SK-N-SH treated with all-trans-retinoic acid at 6 μM for 48 hours (cell line): ENCODE data around the gene SERPINE2.

Experiments used
- ATAC-seq: fragments of 200-7000 bp; cut with Tn5 transposase; 3 replicates; pipeline ENCODE4 v1.9.1; 2020; ENCODE audit warnings: mild to moderate bottlenecking, moderate library complexity
- ARNTL ChIP-seq: fragments of 450-650 bp; formaldehyde crosslinking; IDR thresholded peaks from 2 replicates; pipeline ENCODE4 v1.5.0; 2020; ENCODE audit warnings: low read depth, mild to moderate bottlenecking, moderate library complexity, borderline replicate concordance
- BACH2 ChIP-seq: fragments of 250-450 bp; sonication (Bioruptor Pico); IDR thresholded peaks from 2 replicates; pipeline ENCODE4 v1.9.0; 2021; ENCODE audit warnings: mild to moderate bottlenecking, borderline replicate concordance
- CSDC2 ChIP-seq: fragments of 250-450 bp; sonication (Bioruptor Pico); IDR thresholded peaks from 2 replicates; pipeline ENCODE4 v1.5.0; 2020; ENCODE audit warnings: mild to moderate bottlenecking, moderate library complexity
- CSRNP3 ChIP-seq: fragments of 250-450 bp; sonication (Bioruptor Pico); IDR thresholded peaks from 2 replicates; pipeline ENCODE4 v1.5.1; 2021; ENCODE audit warnings: mild to moderate bottlenecking, moderate library complexity
- ESRRG ChIP-seq: fragments of 250-450 bp; sonication (Bioruptor Pico); IDR thresholded peaks from 2 replicates; pipeline ENCODE4 v1.6.1; 2021; ENCODE audit warnings: mild to moderate bottlenecking
- GLIS3 ChIP-seq: fragments of 250-450 bp; sonication (Bioruptor Pico); IDR thresholded peaks from 2 replicates; pipeline ENCODE4 v1.5.0; 2020; ENCODE audit warnings: mild to moderate bottlenecking, moderate library complexity
- ISL1 ChIP-seq: fragments of 250-450 bp; sonication (Bioruptor Pico); IDR thresholded peaks from 2 replicates; pipeline ENCODE4 v2.1.2; 2022; ENCODE audit warnings: mild to moderate bottlenecking, moderate library complexity
- OSR1 ChIP-seq: fragments of 250-450 bp; sonication (Bioruptor Pico); IDR thresholded peaks from 2 replicates; pipeline ENCODE4 v1.8.0; 2022; ENCODE audit warnings: moderate library complexity, mild to moderate bottlenecking, inconsistent platforms
- PATZ1 ChIP-seq: fragments of 250-450 bp; sonication (Bioruptor Pico); IDR thresholded peaks from 2 replicates; pipeline ENCODE4 v1.8.0; 2020; ENCODE audit warnings: mild to moderate bottlenecking, moderate library complexity, borderline replicate concordance
- POU6F1 ChIP-seq: fragments of 250-450 bp; sonication (Bioruptor Pico); IDR thresholded peaks from 2 replicates; pipeline ENCODE4 v1.8.0; 2021; ENCODE audit warnings: low read depth, mild to moderate bottlenecking, moderate library complexity, borderline replicate concordance
- PPARA ChIP-seq: fragments of 250-450 bp; sonication (Bioruptor Pico); IDR thresholded peaks from 2 replicates; pipeline ENCODE4 v1.5.0; 2020; ENCODE audit warnings: mild to moderate bottlenecking, borderline replicate concordance
- RARB ChIP-seq: fragments of 250-450 bp; sonication (Bioruptor Pico); IDR thresholded peaks from 2 replicates; pipeline ENCODE4 v1.8.0; 2021; ENCODE audit warnings: mild to moderate bottlenecking, moderate library complexity
- TCF4 ChIP-seq: fragments of 250-450 bp; sonication (Bioruptor Pico); IDR thresholded peaks from 2 replicates; pipeline ENCODE4 v1.8.0; 2021; ENCODE audit warnings: mild to moderate bottlenecking, moderate library complexity, borderline replicate concordance
- TOX ChIP-seq: fragments of 250-450 bp; sonication (Bioruptor Pico); IDR thresholded peaks from 2 replicates; pipeline ENCODE4 v1.8.0; 2021; ENCODE audit warnings: mild to moderate bottlenecking, moderate library complexity, borderline replicate concordance
- TSHZ2 ChIP-seq: fragments of 250-450 bp; sonication (Bioruptor Pico); IDR thresholded peaks from 2 replicates; pipeline ENCODE4 v1.5.0; 2020; ENCODE audit warnings: mild to moderate bottlenecking, moderate library complexity
- ZC3H10 ChIP-seq: fragments of 250-450 bp; sonication (Bioruptor Pico); IDR thresholded peaks from 2 replicates; pipeline ENCODE4 v1.5.1; 2021; ENCODE audit warnings: mild to moderate bottlenecking, moderate library complexity
- ZFP3 ChIP-seq: fragments of 250-450 bp; sonication (Bioruptor Pico); IDR thresholded peaks from 2 replicates; pipeline ENCODE4 v1.5.0; 2020; ENCODE audit warnings: mild to moderate bottlenecking, moderate library complexity
- ZFP30 ChIP-seq: fragments of 450-650 bp; formaldehyde crosslinking; IDR thresholded peaks from 2 replicates; pipeline ENCODE4 v1.5.0; 2022; ENCODE audit warnings: mild to moderate bottlenecking, moderate library complexity
- ZNF565 ChIP-seq: fragments of 450-650 bp; formaldehyde crosslinking; conservative IDR thresholded peaks from 2 replicates; pipeline ENCODE4 v1.5.0; 2020; ENCODE audit warnings: low read depth, mild to moderate bottlenecking, moderate library complexity
- ZNF70 ChIP-seq: fragments of 450-650 bp; formaldehyde crosslinking; IDR thresholded peaks from 2 replicates; pipeline ENCODE4 v1.5.0; 2020; ENCODE audit warnings: mild to moderate bottlenecking, moderate library complexity
- ZNF8 ChIP-seq: fragments of 450-650 bp; formaldehyde crosslinking; IDR thresholded peaks from 2 replicates; pipeline ENCODE4 v1.5.0; 2020; ENCODE audit warnings: mild to moderate bottlenecking, moderate library complexity

SERPINE2 gene

GRCh38 chr2:224017957-224018356 lies 21.1 kb downstream of the SERPINE2 start:
- no peak for ATAC-seq
- no peak for TF ChIP-seq OSR1
- no peak for TF ChIP-seq TSHZ2 (CRISPR knock-in tag)

GRCh38 chr2:224016963-224017362 lies 22.1 kb downstream of the SERPINE2 start:
- ATAC-seq, result no peak
- TF ChIP-seq ZFP3 (CRISPR knock-in tag), result no peak
- no peak for TF ChIP-seq TCF4 (CRISPR knock-in tag)
- TF ChIP-seq ISL1 (CRISPR knock-in tag), result no peak
- TF ChIP-seq POU6F1 (CRISPR knock-in tag), result no peak
- no peak for TF ChIP-seq BACH2 (CRISPR knock-in tag)
- TF ChIP-seq CSRNP3 (CRISPR knock-in tag), result no peak
- no peak for TF ChIP-seq GLIS3 (CRISPR knock-in tag)
- no peak for TF ChIP-seq ESRRG
- TF ChIP-seq ARNTL, result no peak
- TF ChIP-seq TOX (CRISPR knock-in tag), result no peak
- TF ChIP-seq TSHZ2 (CRISPR knock-in tag), result no peak
- TF ChIP-seq ZC3H10, result no peak
- TF ChIP-seq ZFP30 (CRISPR knock-in tag), result no peak
- TF ChIP-seq ZNF8 (CRISPR knock-in tag), result no peak
- TF ChIP-seq PPARA, result no peak

GRCh38 chr2:224014336-224014735 lies 24.8 kb downstream of the SERPINE2 start:
- no peak for TF ChIP-seq TOX (CRISPR knock-in tag)
- no peak for TF ChIP-seq RARB (CRISPR knock-in tag)
- no peak for TF ChIP-seq POU6F1 (CRISPR knock-in tag)
- TF ChIP-seq CSDC2 (CRISPR knock-in tag), result no peak
- no peak for TF ChIP-seq OSR1
- TF ChIP-seq TSHZ2 (CRISPR knock-in tag), result no peak
- no peak for TF ChIP-seq GLIS3 (CRISPR knock-in tag)
- no peak for TF ChIP-seq ZC3H10
- TF ChIP-seq BACH2 (CRISPR knock-in tag), result no peak
- TF ChIP-seq ZNF565, result no peak
- no peak for TF ChIP-seq ARNTL
- no peak for TF ChIP-seq ESRRG
- TF ChIP-seq ZNF70 (CRISPR knock-in tag), result no peak
- no peak for TF ChIP-seq ZFP30 (CRISPR knock-in tag)
- no peak for TF ChIP-seq PATZ1 (CRISPR knock-in tag)
- TF ChIP-seq TCF4 (CRISPR knock-in tag), result no peak
- TF ChIP-seq ZFP3 (CRISPR knock-in tag), result no peak
- no peak for TF ChIP-seq ISL1 (CRISPR knock-in tag)

More at GRCh38 chr2:224014336-224014735, 24.8 kb downstream of the SERPINE2 start:
- ATAC-seq, result no peak
